GM19397 (cell line): ENCODE measurements around the gene SIL1.
"Not testable (repeated sequence)": the region's sequence is repeated elsewhere in the genome, so short reads cannot be mapped to it uniquely, and the experiment has no call there.

Source experiments
- ATAC-seq: cut with Tn5 transposase; IDR thresholded peaks from one replicate; pipeline ENCODE4 v1.9.1; 2021; ENCODE audit warnings: mild to moderate bottlenecking, moderate library complexity; ENCODE audit not compliant: unreplicated experiment

SIL1 gene

DNA sequence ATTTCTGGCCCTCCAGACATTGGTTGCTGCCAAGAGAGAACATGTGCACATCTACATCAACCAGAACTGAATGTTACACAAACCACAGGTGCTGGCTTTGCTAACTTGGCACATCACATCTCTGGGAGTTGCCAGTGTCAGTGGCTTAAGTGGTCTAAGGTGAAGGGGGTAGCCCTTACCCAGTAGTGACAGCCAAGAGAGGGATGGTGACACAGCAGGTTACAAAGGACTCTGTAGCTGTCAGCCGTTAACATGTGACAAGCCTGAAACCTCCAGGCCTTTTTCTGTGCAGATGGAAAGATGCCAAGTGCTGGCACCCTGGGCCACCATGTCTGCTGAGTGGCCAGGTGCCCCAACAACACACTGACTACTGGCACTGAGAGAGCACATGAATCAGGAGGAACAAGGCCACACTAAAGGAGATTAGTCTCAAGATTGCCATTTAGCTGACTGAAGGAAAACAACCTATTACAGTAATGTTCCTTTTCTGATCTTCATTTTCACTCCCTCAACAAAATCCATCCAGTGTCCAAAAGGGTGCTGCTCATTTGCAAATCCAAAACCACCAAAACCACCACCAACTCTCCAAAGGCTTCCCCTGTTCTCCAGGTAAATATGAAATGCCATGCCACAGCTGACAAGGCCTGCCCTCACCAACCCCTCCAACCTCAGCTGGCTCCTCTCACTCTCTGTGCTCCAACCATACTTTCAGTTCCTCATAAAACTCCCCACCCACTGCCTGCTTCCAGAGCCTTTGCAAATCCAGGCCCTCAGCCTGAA lies 20.2 kb downstream of the SIL1 start:
- no peak for ATAC-seq

DNA sequence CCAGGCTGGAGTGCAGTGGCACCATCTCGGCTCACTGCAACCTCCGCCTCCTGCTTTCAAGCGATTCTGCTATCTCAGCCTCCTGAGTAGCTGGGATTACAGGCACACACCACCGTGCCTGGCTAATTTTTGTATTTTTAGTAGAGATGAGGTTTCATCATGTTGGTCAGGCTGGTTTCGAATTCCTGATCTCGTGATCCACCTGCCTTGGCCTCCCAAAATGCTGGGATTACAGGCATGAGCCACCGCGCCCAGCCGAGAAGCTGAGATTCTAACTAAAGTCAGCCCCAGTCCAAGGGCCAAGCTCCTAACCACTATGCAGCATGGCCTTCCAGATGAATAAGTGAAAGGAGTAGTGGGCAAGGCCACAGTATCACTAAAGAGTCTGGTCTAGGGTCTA lies 20.9 kb downstream of the SIL1 start:
- not testable (repeated sequence) for ATAC-seq

DNA sequence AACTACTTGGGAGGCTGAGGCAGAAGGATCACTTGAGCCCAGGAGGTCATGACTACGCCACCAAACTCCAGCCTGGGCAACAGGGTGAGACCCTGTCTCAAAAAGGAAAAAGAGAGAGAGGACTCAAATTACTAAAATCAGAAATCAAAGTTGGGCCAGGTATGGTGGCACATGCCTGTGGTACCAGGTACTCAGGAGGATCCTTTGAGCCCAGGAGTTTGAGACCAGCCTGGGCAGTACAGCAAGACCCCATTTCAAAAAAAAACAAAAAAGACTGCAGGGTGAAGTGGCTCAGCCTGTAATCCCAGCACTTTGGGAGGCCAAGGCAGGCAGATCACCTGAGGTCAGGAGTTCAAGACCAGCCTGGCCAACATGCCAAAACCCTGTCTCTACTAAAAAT lies 23.8 kb downstream of the SIL1 start:
- ATAC-seq: not testable (repeated sequence)

DNA sequence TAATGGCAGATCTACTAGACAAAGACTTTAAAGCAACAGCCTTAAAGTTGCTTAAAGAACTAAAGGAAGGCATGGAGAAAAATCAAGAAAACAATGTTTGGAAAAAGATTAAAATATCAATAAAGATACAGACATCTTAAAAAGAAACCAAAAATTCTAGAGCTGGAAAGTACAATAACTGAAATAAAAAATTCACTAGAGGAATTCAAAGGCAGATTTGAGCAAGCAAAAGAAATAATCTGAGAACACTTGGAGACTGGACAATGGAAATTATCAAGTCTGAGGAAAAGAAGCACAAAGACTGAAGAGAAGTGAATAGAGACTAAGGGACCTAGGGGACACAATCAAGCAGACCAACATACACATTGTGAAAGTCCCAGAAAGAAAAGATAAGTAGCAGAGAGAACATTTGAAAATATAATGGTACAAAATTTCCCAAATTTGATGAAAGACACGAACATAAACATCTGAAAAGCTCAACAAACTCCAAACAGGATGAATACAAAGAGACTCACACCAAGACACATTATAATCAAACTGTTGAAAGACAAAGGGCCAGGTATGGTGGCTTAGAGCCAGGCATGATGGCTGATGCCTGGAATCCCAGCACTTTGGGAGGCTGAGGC lies 26.3 kb downstream of the SIL1 start:
- no peak for ATAC-seq

DNA sequence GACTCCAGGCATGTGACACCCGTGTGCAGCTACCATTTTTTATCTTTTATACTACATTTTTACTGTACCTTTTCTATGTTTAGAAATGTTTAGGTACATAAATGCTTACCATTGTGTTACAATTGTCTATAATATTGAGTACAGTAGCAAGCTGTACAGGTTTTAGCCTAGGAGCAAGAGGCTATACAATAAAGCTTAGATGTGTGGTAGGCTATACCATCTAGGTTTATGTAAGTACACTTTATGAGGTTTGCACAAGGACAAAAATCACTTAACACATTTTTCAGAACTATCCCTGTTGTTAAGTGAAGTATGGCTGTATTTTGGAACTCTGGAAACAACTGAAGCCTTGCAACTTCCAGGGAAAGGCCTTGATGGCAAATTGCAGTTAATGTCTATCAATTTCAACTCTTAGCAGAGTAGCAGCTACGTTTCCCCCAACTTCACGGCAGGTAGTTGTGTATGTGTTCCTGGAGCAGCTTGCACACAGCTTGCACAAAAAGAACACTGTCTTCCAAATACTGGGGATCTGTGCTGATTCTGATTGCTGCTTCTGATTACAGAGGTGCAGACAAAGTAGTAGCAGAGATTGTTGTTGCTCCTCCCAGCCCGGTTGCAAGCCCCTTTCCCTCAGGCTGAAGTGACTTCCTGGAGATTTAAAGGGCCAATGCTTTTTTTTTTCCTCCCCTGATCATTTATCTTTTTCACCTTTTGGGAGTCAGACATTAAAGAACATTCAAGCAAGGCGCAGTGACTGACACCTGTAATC lies 30.0 kb downstream of the SIL1 start:
- no peak for ATAC-seq

DNA sequence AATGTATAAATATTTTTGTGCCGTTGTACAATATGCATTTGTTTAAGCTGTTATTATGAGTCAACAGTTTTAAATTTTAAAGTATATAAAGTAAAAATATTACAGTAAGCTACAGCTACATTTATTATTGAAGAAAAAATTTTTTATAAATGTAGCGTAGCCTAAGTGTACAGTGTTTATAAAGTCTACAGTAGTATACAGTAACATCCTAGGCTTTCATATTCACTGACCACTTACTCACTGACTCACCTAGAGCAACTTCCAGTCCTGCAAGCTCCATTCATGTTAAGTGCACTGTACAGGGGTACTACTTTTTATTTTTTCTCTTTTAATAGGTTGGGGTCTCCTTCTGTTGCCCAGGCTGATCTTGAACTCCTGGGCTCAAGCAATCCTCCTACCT lies 30.6 kb downstream of the SIL1 start:
- ATAC-seq: no peak

DNA sequence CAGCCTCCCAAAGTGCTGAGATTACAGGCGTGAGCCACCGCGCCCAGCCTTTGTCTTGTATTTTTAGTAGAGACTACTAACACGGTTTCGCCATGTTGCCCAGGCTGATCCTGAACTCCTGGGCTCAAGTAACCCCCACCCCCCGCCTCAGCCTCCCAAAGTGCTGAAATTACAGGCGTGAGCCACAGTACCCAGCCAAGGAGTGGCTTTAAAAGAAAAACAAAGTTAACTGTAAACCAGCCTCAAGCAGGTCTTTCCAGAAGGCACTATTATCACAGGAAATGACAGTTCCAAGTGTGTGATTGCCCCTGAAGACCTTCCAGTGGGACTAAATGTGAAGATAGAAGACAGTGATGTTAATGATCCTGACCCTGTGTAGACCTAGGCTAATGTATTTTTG lies 31.1 kb downstream of the SIL1 start:
- no peak for ATAC-seq

DNA sequence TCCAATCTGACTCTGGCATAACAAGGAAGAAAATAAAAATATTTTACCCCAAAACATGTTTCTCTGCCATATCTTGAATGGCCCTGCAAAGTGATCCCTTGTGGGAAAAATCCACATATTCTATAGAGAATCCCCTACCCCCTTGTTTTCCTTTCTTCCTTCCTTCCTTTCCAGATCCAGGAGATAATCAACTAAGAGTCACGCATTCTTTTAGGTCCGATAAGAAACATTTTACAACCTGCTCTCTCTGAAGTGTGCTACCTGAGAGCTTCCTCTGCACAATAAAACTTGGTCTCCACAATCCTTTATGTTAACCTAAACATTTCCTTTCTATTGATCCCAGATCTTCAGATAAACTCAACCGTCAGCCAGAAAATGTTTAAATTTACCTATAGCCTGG lies 33.3 kb downstream of the SIL1 start:
- not testable (repeated sequence) for ATAC-seq

DNA sequence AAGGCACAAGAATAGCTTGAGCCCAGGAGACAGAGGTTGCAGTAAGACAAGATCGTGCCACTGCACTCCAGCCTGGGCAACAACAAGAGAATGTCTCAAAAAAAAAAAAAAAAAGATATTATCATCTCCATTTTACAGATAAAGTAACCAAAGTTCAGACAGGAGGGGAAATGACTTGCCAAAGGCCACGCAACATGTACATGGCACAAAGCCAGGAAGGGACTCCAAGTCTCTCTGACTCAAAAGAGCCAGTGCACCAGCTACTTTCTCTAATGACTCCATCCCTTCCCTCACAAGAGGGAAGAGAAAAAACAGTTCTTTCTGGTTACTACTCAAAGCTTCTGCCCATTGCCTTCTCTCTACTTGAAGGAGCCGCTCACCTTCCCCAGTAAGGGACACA lies 34.1 kb downstream of the SIL1 start:
- no peak for ATAC-seq

DNA sequence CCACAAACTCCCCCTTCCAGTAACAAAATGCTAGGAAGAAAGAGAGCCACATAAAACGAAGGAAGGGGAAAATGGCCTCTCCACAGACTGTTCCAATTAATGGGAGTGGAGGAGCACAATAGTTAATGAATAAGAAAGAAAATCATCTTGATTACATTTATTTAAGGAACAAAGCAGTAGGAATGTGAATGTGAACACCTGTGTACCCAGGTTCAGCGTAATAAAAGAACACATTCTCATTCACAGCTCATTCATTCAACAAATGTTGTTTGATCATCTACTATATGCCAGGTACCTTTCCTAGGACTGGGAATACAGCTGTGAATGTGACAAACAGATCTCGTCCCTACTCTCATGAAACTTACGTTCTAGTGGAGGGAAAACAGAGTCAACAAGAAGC lies 35.7 kb downstream of the SIL1 start:
- ATAC-seq: no peak

DNA sequence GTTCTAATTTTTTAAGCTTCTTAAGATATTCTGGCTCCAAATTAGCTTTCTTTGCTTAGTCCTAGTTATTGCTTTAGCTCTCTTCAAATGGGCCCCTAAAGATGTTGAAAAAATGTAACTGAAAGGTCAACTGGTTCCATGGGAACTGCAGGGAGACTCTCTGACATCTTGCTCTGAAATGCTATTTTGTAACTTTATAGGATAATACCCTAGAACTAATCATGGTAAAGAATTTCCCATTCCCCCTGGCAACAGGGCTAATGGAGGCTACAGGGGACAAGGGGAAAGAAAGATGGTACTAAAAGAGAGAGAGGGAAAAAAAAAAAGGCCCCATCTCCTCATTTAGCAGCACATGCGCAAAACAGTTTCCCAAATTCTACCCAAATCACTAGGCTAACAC lies 39.4 kb downstream of the SIL1 start:
- ATAC-seq: no peak

DNA sequence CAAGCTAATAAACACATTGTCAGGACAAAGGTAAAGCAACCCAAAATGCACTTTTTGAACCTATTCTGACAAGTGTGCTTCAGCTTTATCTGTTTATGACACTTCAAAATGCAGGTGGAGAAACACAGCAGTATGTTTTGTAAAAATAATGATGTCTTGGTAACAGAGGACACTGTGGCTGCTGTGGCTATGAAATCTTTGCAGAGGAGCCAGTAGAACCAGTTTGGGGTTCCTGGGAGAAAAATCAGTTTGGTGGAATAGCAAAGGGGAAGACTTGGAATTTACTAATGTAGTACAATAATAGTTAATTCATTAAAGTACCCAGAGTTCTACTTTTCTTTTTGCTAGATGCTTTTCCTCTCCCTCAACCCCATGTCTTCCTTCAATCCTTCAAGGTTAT lies 40.6 kb downstream of the SIL1 start:
- ATAC-seq: no peak

DNA sequence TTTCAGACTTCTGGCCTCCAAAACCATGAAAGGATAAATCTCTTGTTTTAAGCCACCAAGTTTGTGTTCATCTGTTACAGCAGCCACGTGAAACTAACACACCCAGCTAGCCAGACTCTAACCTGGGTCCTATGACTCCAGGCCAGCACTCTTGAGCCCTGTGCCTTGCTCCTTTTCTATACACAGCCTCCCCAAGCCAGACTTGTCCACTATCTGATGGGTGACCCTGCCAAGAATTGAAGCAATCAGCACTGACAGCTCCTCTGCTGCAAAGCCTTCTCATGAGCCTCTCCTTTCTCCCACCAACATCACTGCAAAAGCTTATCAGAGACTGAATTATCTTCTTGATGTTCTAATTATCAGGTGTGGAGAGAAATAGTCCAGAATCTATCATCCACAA lies 41.4 kb downstream of the SIL1 start:
- ATAC-seq: no peak

DNA sequence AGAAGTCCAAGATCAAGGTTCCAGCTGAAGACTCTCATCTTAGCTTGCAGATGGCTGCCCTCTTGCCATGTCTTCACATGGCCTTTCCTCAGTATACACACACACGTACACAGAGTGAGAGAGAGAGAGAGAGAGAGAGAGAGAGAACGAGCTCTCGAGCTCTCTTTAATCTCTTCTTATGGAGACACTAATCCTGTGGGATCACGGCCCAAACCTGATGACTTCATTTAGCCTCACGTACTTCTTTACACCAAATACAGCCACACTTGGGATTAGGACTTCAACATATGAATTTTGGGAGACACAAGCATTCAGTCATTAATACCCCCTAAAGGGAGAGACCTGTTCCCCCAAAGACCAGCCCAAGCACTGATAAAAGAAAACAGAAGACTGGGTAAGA lies 42.8 kb downstream of the SIL1 start:
- ATAC-seq: no peak

DNA sequence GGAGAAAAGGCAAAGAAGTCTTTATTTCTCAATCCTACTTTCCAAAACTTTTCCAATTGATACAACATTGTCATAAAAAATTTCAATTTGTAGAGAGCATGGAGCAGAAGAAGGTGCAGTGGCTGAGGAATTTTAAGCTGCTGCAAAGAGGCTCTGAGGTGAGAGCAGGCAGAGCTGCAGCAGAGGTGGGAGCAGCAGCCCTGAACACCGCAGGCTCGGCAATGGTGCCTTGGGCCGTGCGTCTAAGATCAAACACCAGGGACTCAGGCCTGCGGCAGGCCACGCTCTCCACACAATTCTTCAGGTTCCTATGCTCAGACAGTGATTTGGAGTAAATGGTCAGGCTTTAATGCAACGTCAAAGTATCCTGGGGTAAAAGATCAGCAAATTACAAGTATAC lies 46.3 kb downstream of the SIL1 start:
- no peak for ATAC-seq

DNA sequence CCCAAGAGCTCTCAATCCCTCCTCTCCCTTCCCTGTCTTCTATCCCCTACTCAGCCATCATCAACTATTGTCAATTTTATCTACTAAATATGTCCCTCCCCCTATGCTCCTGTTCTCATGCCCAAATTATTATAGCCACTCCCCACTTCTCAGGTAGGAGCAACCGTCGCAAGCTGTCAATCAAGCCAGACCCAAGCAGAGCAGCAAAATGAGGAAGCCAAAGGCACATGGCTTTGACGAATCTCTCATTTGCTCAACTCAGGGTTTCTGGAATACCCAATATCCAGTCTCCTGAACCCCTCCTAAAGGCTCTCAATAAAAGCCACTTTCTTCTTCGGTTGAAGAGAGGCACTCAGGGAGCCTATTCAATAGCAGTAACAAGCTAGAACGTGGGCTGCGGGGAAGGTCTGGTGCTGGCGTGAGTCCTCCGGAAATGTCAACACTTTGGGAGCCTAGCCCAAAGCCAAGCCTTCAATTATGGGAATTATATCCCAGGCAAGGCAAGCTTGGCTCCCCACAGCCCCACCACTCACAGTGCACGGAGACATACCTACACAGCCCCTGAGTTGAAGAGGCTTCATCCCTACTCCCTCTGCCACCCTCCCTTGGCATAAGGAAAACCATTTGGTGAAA lies 47.7 kb downstream of the SIL1 start:
- no peak for ATAC-seq

DNA sequence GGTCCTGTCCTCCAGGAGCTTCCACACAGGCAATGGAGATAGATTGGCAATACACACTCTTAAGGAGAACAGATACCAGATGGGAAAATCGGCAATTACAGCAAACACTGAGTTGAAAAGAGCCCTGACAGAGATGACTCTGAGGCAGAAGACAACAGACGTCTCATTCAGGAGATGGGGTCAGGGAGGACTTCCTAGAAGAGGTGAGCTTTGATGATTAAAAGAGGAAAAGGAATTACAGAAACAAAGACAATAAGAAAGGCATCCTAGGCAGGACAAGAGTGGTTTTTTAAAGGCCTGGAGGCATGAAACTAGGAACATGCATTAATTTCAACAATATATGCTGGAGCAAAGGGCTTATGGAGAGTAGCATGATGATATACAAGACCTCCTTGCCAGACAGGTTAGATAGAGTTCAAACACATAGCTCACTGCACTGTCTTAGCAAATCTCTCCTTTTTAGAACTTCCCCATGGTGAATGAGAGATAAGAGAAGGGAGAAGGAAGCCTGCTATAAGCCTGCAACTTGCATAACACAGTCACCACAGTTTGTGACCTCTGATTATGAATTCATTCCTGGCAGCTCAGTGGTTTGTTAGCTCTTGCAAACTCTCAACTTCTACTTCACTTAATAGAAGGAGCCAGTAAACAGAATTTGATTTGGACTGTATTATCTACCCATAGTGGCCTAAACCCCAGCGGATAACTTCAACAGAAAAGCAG lies 48.5 kb downstream of the SIL1 start:
- no peak for ATAC-seq

DNA sequence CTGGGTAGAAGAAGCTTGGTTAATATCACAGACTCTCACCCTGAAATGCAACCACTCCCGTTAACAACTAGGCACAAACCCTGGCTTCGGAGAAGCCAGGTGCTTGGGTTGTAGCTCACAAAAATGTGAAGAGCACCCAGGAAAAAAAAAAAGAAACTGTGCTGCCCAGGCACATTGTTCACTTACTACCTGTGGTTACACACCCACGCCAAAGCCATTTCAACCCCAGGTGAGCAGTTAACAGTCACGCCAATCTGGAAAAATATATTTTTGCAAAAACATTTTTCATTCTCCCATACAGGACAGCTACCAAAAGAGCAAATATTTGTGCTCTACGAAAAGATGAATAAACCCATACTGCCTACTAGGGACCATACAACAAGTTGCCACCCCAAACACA lies 49.2 kb downstream of the SIL1 start:
- no peak for ATAC-seq

DNA sequence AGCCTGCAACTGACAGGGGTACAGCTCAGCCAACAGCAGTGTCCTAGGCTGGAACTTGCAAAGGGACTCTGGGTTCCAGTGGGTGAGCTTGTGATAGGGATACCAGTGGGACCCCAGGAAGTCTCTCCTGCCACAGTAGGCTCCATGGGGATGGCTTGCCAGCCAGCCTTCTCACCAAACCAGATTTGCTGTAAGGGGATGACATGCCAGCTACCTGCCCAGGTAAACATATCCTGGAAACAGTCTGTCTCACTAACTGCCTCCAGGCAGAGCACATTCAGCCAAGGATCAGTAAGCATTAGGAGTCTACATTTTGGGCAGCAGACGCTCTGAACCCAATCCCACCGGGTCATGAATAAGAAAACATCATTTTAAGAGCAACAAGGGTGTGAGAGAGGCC lies 49.9 kb downstream of the SIL1 start:
- ATAC-seq: no peak

DNA sequence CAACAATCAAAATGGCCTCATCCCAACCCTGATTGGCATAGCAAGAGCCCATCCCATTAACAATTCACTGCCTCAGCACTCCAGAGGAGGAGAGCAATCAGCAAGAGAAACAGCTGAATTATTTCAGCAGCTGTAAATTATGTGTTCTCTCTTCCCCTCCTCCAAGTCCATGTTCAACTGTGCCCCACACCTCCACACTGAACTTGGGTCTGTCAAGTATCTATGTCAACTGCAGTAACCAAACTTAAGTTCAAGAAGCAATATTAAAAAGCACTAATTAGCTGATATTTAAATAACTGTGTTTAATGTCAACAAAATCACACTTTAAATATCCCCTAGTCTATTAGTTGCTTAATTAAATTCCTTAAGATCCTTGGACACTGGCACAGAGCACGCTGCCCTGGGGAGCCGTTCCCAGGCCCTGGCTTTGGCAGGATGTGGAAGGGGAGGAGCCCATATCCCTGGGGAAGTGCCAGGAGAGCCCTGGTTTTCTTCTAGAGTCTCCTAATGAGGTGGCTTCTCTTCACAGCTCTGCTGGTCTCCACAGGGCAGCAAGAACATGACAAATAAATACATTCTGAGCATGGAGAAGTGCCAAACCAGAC lies 50.6 kb downstream of the SIL1 start:
- ATAC-seq: no peak
